ENCODE data around the gene PTGIR. TPM values are rescaled to one million over a fixed set of nuclear protein-coding genes. Genes with fewer than 3 reads are reported as not detected.

PTGIR gene
- polyA plus RNA-seq, result under 1 TPM; 0.47 to 0.86 TPM

- no peaks in the 10 kb centered on the region for H3K9me3 ChIP-seq (ENCODE audit: control insufficient read depth in 2 of 2, insufficient read depth in 1 of 2, low read depth in 1 of 2, low read length in 1 of 2)
- 30 to 32% methylated on average over 13 of the region's 13 CpGs for WGBS, 2 donors
- H3K27me3 ChIP-seq (ENCODE audit: control insufficient read depth in 1 of 2, insufficient read depth in 2 of 2, low read length in 2 of 2), result no peaks in the 10 kb centered on the region
- H3K36me3 ChIP-seq (ENCODE audit: control insufficient read depth in 2 of 2, insufficient read depth in 2 of 2, low read length in 1 of 2), result no peaks in the 10 kb centered on the region
- H3K4me3 ChIP-seq (ENCODE audit: low read depth in 1 of 2, low read length in 2 of 2), result no peak within 1 kb of the TSS
- no peaks in the 10 kb centered on the region for H3K4me1 ChIP-seq (ENCODE audit: control insufficient read depth in 2 of 2, insufficient read depth in 2 of 2, low read length in 1 of 2)
- H3K27ac ChIP-seq (ENCODE audit: low read depth in 2 of 2, low read length in 1 of 2), result peak within 1 kb of the TSS; percentile 62
Measured at GRCh38 chr19:46624958-46625661, at the start of gene PTGIR. Gene PTGIR, minus strand, starts transcription at chr19:46625089. Its CDS starts 864 bp downstream, at chr19:46624225.

- Histone ChIP-seq H3K27ac (ENCODE audit: low read depth in 2 of 2, low read length in 1 of 2) (no peak overlapping the region), H3K4me1 (ENCODE audit: control insufficient read depth in 2 of 2, insufficient read depth in 2 of 2, low read length in 1 of 2) (no peaks in the 10 kb centered on the region), H3K9me3 (ENCODE audit: control insufficient read depth in 2 of 2, insufficient read depth in 1 of 2, low read depth in 1 of 2, low read length in 1 of 2) (no peaks in the 10 kb centered on the region), H3K4me3 (ENCODE audit: low read depth in 1 of 2, low read length in 2 of 2) (no peak overlapping the region), H3K36me3 (ENCODE audit: control insufficient read depth in 2 of 2, insufficient read depth in 2 of 2, low read length in 1 of 2) (peaks cover 7 to 20% of the 10 kb centered on the region in 2 donors), H3K27me3 (ENCODE audit: control insufficient read depth in 1 of 2, insufficient read depth in 2 of 2, low read length in 2 of 2) (no peaks in the 10 kb centered on the region)
Measured at GRCh38 chr19:46670813-46671212, 45.9 kb upstream of the PTGIR start.

- 91 to 94% methylated on average over 3 of the region's 3 CpGs for WGBS, 2 donors
- Histone ChIP-seq H3K4me1 (ENCODE audit: control insufficient read depth in 2 of 2, insufficient read depth in 2 of 2, low read length in 1 of 2) (no peaks in the 10 kb centered on the region), H3K4me3 (ENCODE audit: low read depth in 1 of 2, low read length in 2 of 2) (no peak overlapping the region), H3K9me3 (ENCODE audit: control insufficient read depth in 2 of 2, insufficient read depth in 1 of 2, low read depth in 1 of 2, low read length in 1 of 2) (no peaks in the 10 kb centered on the region), H3K27ac (ENCODE audit: low read depth in 2 of 2, low read length in 1 of 2) (no peak overlapping the region), H3K27me3 (ENCODE audit: control insufficient read depth in 1 of 2, insufficient read depth in 2 of 2, low read length in 2 of 2) (no peaks in the 10 kb centered on the region), H3K36me3 (ENCODE audit: control insufficient read depth in 2 of 2, insufficient read depth in 2 of 2, low read length in 1 of 2) (peaks cover 2 to 5% of the 10 kb centered on the region in 2 donors)
Measured at GRCh38 chr19:46668662-46669061, 43.8 kb upstream of the PTGIR start.

GRCh38 chr19:46665072-46665471, 40.2 kb upstream of the PTGIR start:
- Histone ChIP-seq H3K4me1 (ENCODE audit: control insufficient read depth in 2 of 2, insufficient read depth in 2 of 2, low read length in 1 of 2) (no peaks in the 10 kb centered on the region), H3K36me3 (ENCODE audit: control insufficient read depth in 2 of 2, insufficient read depth in 2 of 2, low read length in 1 of 2) (no peaks in the 10 kb centered on the region), H3K27ac (ENCODE audit: low read depth in 2 of 2, low read length in 1 of 2) (no peak overlapping the region), H3K27me3 (ENCODE audit: control insufficient read depth in 1 of 2, insufficient read depth in 2 of 2, low read length in 2 of 2) (no peaks in the 10 kb centered on the region), H3K4me3 (ENCODE audit: low read depth in 1 of 2, low read length in 2 of 2) (no peak overlapping the region), H3K9me3 (ENCODE audit: control insufficient read depth in 2 of 2, insufficient read depth in 1 of 2, low read depth in 1 of 2, low read length in 1 of 2) (no peaks in the 10 kb centered on the region)
- 79 to 83% methylated on average over 8 of the region's 8 CpGs for WGBS, 2 donors

GRCh38 chr19:46661735-46662592, 37.1 kb upstream of the PTGIR start:
- peaks cover 0 to 7% of the 10 kb centered on the region in 2 donors for H3K4me1 ChIP-seq (ENCODE audit: control insufficient read depth in 2 of 2, insufficient read depth in 2 of 2, low read length in 1 of 2)
- peaks cover 0 to 6% of the 10 kb centered on the region in 2 donors for H3K27me3 ChIP-seq (ENCODE audit: control insufficient read depth in 1 of 2, insufficient read depth in 2 of 2, low read length in 2 of 2)
- H3K9me3 ChIP-seq (ENCODE audit: control insufficient read depth in 2 of 2, insufficient read depth in 1 of 2, low read depth in 1 of 2, low read length in 1 of 2), result no peaks in the 10 kb centered on the region
- H3K4me3 ChIP-seq (ENCODE audit: low read depth in 1 of 2, low read length in 2 of 2), result peak overlapping the region; percentile 12 to 13
- 6 to 7% methylated on average over 19 of the region's 19 CpGs for WGBS, 2 donors
- H3K36me3 ChIP-seq (ENCODE audit: control insufficient read depth in 2 of 2, insufficient read depth in 2 of 2, low read length in 1 of 2), result no peaks in the 10 kb centered on the region
- peak overlapping the region; percentile 47 to 82 for H3K27ac ChIP-seq (ENCODE audit: low read depth in 2 of 2, low read length in 1 of 2)

- Histone ChIP-seq H3K9me3 (ENCODE audit: control insufficient read depth in 2 of 2, insufficient read depth in 1 of 2, low read depth in 1 of 2, low read length in 1 of 2) (no peaks in the 10 kb centered on the region), H3K4me3 (ENCODE audit: low read depth in 1 of 2, low read length in 2 of 2) (peak within 1 kb of the TSS; percentile 43 to 50), H3K27ac (ENCODE audit: low read depth in 2 of 2, low read length in 1 of 2) (peak within 1 kb of the TSS; percentile 47 to 82), H3K36me3 (ENCODE audit: control insufficient read depth in 2 of 2, insufficient read depth in 2 of 2, low read length in 1 of 2) (no peaks in the 10 kb centered on the region), H3K27me3 (ENCODE audit: control insufficient read depth in 1 of 2, insufficient read depth in 2 of 2, low read length in 2 of 2) (peaks cover 0 to 6% of the 10 kb centered on the region in 2 donors), H3K4me1 (ENCODE audit: control insufficient read depth in 2 of 2, insufficient read depth in 2 of 2, low read length in 1 of 2) (peaks cover 0 to 7% of the 10 kb centered on the region in 2 donors)
- WGBS, 2 donors, result 0 to 1% methylated on average over 41 to 61 of the region's 61 CpGs
Measured at GRCh38 chr19:46661020-46661731, 36.3 kb upstream of the PTGIR start, which contains the start of gene DACT3. Gene DACT3, minus strand, starts transcription at chr19:46661182. Its CDS starts 118 bp downstream, at chr19:46661064.

DNA sequence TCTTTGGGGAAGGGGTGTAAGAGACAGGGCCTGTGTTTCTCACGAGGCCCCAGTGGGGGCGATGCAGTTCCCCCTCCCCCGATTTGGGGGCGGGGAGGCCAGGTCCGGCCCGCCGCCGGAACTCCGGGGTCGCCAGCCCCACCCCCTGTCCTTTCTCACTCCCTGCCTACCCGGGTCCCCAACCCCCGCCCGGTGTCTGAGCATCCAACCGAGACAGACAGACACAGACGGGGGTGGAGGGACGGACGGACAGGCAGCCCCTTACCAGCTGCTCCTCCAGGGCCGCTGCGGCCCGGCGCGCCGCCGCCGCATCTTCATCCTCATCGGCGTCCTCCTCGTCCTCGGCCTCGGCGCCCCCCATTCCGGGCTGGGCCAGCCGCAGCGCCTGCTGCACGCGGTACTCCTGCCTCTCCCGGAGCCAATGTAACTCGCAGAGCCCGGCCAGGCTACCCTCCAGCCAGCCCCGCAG, 35.7 kb upstream of the PTGIR start:
- WGBS, 2 donors, result 1% methylated on average over 38 to 40 of the region's 40 CpGs
- no peaks in the 10 kb centered on the region for H3K36me3 ChIP-seq (ENCODE audit: control insufficient read depth in 2 of 2, insufficient read depth in 2 of 2, low read length in 1 of 2)
- H3K4me1 ChIP-seq (ENCODE audit: control insufficient read depth in 2 of 2, insufficient read depth in 2 of 2, low read length in 1 of 2), result peaks cover 0 to 7% of the 10 kb centered on the region in 2 donors
- H3K27ac ChIP-seq (ENCODE audit: low read depth in 2 of 2, low read length in 1 of 2), result peak overlapping the region; percentile 44 to 82
- peaks cover 0 to 6% of the 10 kb centered on the region in 2 donors for H3K27me3 ChIP-seq (ENCODE audit: control insufficient read depth in 1 of 2, insufficient read depth in 2 of 2, low read length in 2 of 2)
- H3K9me3 ChIP-seq (ENCODE audit: control insufficient read depth in 2 of 2, insufficient read depth in 1 of 2, low read depth in 1 of 2, low read length in 1 of 2), result no peaks in the 10 kb centered on the region
- H3K4me3 ChIP-seq (ENCODE audit: low read depth in 1 of 2, low read length in 2 of 2), result peak overlapping the region; percentile 43 to 50

DNA sequence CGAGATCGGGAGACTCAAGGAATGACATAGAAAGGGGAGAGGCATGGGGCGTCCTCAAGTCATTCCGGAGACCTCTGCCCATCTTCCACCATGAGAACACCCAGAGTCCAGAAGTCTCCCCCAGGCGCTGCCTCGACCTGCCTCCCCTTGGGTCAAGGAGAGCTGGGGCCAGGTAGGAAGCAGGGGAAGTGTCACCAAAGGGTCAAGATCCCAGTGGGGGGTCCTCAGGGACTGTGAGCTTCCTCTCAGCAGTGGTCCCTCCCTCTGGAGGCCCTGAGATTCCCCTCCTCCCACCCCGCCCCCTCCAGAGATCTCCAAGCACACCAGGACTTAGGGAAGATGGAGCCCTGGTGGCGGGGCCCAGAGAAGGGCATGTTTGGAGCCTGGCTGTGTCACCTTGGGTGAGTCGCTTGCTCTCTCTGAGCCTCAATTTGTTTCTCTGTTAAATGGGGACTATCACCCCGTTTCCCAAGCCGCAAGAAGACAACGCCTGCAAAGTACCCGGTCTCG, 35.2 kb upstream of the PTGIR start:
- Histone ChIP-seq H3K27me3 (ENCODE audit: control insufficient read depth in 1 of 2, insufficient read depth in 2 of 2, low read length in 2 of 2) (peaks cover 0 to 6% of the 10 kb centered on the region in 2 donors), H3K9me3 (ENCODE audit: control insufficient read depth in 2 of 2, insufficient read depth in 1 of 2, low read depth in 1 of 2, low read length in 1 of 2) (no peaks in the 10 kb centered on the region), H3K4me3 (ENCODE audit: low read depth in 1 of 2, low read length in 2 of 2) (peak overlapping the region; percentile 11 to 50), H3K27ac (ENCODE audit: low read depth in 2 of 2, low read length in 1 of 2) (peak overlapping the region; percentile 44 to 82), H3K4me1 (ENCODE audit: control insufficient read depth in 2 of 2, insufficient read depth in 2 of 2, low read length in 1 of 2) (peaks cover 0 to 7% of the 10 kb centered on the region in 2 donors), H3K36me3 (ENCODE audit: control insufficient read depth in 2 of 2, insufficient read depth in 2 of 2, low read length in 1 of 2) (no peaks in the 10 kb centered on the region)
- 5% methylated on average over 14 of the region's 14 CpGs for WGBS, 2 donors

Measured in esophagus (tissue), 2 donors.